HCT116 (cell line): ENCODE measurements around the gene TBRG4. TPM values are rescaled to one million over a fixed set of nuclear protein-coding genes. Genes with fewer than 3 reads are reported as not detected.

ENCODE experiments used
- ATAC-seq: fragments of 200-7000 bp; cut with Tn5 transposase; 2 replicates; pipeline ENCODE4 v1.9.1; 2020; ENCODE audit warnings: mild to moderate bottlenecking, moderate library complexity
- BruUV-seq: library from RNA; stranded (reverse); fragments of 400-500 nt; replicated peaks from 2 replicates; lab custom pipeline; 2021; lab: Mats Ljungman, UMichigan
- CTCF ChIA-PET: fragments of 300-600 bp; sonication (Branson Sonifier 250); formaldehyde crosslinking; loops from one replicate; lab custom pipeline; 2021; ENCODE audit warnings: antibody characterized with exemption; lab: Charles Lee
- POLR2A ChIA-PET: fragments of 300-600, 350-600 bp; sonication (Branson Sonifier 250); formaldehyde crosslinking; loops from one replicate; lab custom pipeline; 2021; ENCODE audit warnings: antibody characterized with exemption; lab: Charles Lee
- RAD21 ChIA-PET, 2 experiments: fragments of 300-600 bp; sonication (Branson Sonifier 250); formaldehyde crosslinking; loops; one replicate each; lab custom pipeline; 2023; ENCODE audit warnings: low total read pairs in 2 of 2; ENCODE audit not compliant: uncharacterized antibody in 2 of 2, unreplicated experiment in 2 of 2, low non-redundant PET in 1 of 2; lab: Charles Lee
- DNase-seq: peaks from one replicate; pipeline ENCODE4 v3.0.0-alpha.2; 2010; ENCODE audit warnings: low read depth, low spot score
- H2AFZ ChIP-seq: fragments of 200-600 bp; shearing (Covaris generic), sonication (generic); 2 replicates; pipeline ENCODE4 v1.6.1; 2017; ENCODE audit warnings: low read depth, mixed run types, mixed read lengths, antibody characterized with exemption, low read length; ENCODE audit not compliant: poor library complexity, severe bottlenecking
- H3K27ac ChIP-seq: 2 replicates; pipeline ENCODE4 v1.5.1; 2012; ENCODE audit warnings: low read depth, low read length
- H3K27me3 ChIP-seq: fragments of 200-600 bp; sonication (generic); 2 replicates; pipeline ENCODE4 v1.6.1; 2016; ENCODE audit warnings: mixed run types, low read length, mixed read lengths; ENCODE audit not compliant: insufficient read depth
- H3K36me3 ChIP-seq, 2 experiments: fragments of 200-500 bp in 1 of 2; fragments of 200-600 bp in 1 of 2; sonication (Bioruptor generic) in 1 of 2; sonication (generic) in 1 of 2; 2 replicates each; pipeline versions ENCODE4 v1.5.1 to v1.6.1; 2014 to 2016; ENCODE audit warnings: low read length in 2 of 2, inconsistent platforms in 1 of 2, mixed read lengths in 1 of 2, mixed run types in 1 of 2; ENCODE audit not compliant: insufficient read depth in 2 of 2, control insufficient read depth in 1 of 2
- H3K4me1 ChIP-seq, 2 experiments: fragments of 200-600 bp in 1 of 2; sonication (generic) in 1 of 2; 2 replicates each; pipeline versions ENCODE4 v1.5.1 to v1.6.1; 2012 to 2017; ENCODE audit warnings: low read length in 2 of 2, inconsistent platforms in 1 of 2, mild to moderate bottlenecking in 1 of 2, mixed read lengths in 1 of 2, mixed run types in 1 of 2, moderate library complexity in 1 of 2; ENCODE audit not compliant: insufficient read depth in 2 of 2, control insufficient read depth in 1 of 2
- H3K4me2 ChIP-seq: fragments of 200-600 bp; sonication (generic); 2 replicates; pipeline ENCODE4 v1.6.1; 2017; ENCODE audit warnings: mixed run types, low read length, mixed read lengths
- H3K4me3 ChIP-seq, 2 experiments: fragments of 200-600 bp in 1 of 2; sonication (generic) in 1 of 2; replicated peaks in 1 of 2; 2 replicates each; pipeline ENCODE4 v1.5.1; 2011 to 2016; ENCODE audit warnings: low read length in 2 of 2, control low read depth in 1 of 2, low read depth in 1 of 2, mild to moderate bottlenecking in 1 of 2, mixed read lengths in 1 of 2, mixed run types in 1 of 2
- H3K79me2 ChIP-seq: fragments of 200-600 bp; sonication (generic); 2 replicates; pipeline ENCODE4 v1.6.1; 2017; ENCODE audit warnings: mild to moderate bottlenecking, mixed run types, low read length, moderate library complexity, mixed read lengths; ENCODE audit not compliant: insufficient read depth
- H3K9ac ChIP-seq: fragments of 200-600 bp; sonication (generic); 2 replicates; pipeline ENCODE4 v1.6.1; 2016; ENCODE audit warnings: low read length, mixed read lengths
- H3K9me2 ChIP-seq: fragments of 200-600 bp; sonication (generic), shearing (Covaris generic); 2 replicates; pipeline ENCODE4 v1.6.1; 2017; ENCODE audit warnings: mixed run types, mild to moderate bottlenecking, moderate library complexity; ENCODE audit not compliant: insufficient read depth
- H3K9me3 ChIP-seq, 2 experiments: fragments of 200-500 bp in 1 of 2; fragments of 200-600 bp in 1 of 2; sonication (Bioruptor generic) in 1 of 2; sonication (generic) in 1 of 2; 2 replicates each; pipeline ENCODE4 v1.6.1; 2014 to 2017; ENCODE audit warnings: low read length in 2 of 2, mixed read lengths in 2 of 2, inconsistent platforms in 1 of 2, low read depth in 1 of 2, mild to moderate bottlenecking in 1 of 2, mixed run types in 1 of 2, moderate library complexity in 1 of 2; ENCODE audit not compliant: control insufficient read depth in 1 of 2, insufficient read depth in 1 of 2
- H4K20me1 ChIP-seq: fragments of 200-600 bp; sonication (generic), shearing (Covaris generic); 2 replicates; pipeline ENCODE4 v1.6.1; 2017; ENCODE audit warnings: mixed run types, mild to moderate bottlenecking, moderate library complexity; ENCODE audit not compliant: insufficient read depth
- CBX3 ChIP-seq: IDR thresholded peaks from 2 replicates; pipeline ENCODE4 v1.6.1; 2012; ENCODE audit warnings: low read depth
- CEBPB ChIP-seq: IDR thresholded peaks from 2 replicates; pipeline ENCODE4 v1.6.1; 2012; ENCODE audit warnings: low read depth
- EGR1 ChIP-seq: IDR thresholded peaks from 2 replicates; pipeline ENCODE4 v1.6.1; 2012; ENCODE audit warnings: low read depth
- ELF1 ChIP-seq: IDR thresholded peaks from 2 replicates; pipeline ENCODE4 v1.6.1; 2012; ENCODE audit warnings: low read depth, borderline replicate concordance
- EZH2phosphoT487 ChIP-seq: fragments of 200-600 bp; IDR thresholded peaks from 2 replicates; pipeline ENCODE4 v1.6.1; 2018; ENCODE audit warnings: antibody characterized with exemption, borderline replicate concordance
- FOSL1 ChIP-seq: IDR thresholded peaks from 2 replicates; pipeline ENCODE4 v1.6.1; 2012; ENCODE audit warnings: low read depth
- JUND ChIP-seq: IDR thresholded peaks from 2 replicates; pipeline ENCODE4 v1.6.1; 2012
- RAD21 ChIP-seq: IDR thresholded peaks from 2 replicates; pipeline ENCODE4 v1.6.1; 2012; ENCODE audit warnings: low read depth, mild to moderate bottlenecking
- SP1 ChIP-seq: IDR thresholded peaks from 2 replicates; pipeline ENCODE4 v1.6.1; 2012; ENCODE audit warnings: low read depth
- ZNF274 ChIP-seq: fragments of 200-500 bp; sonication (Bioruptor generic); IDR thresholded peaks from 2 replicates; pipeline ENCODE4 v1.6.1; 2014; ENCODE audit warnings: mild to moderate bottlenecking, low read depth, low read length, inconsistent platforms
- intact Hi-C: fragments of 100-400 bp; cut with micrococcal nuclease; formaldehyde crosslinking; loops from 2 replicates; pipeline ENCODE4 v1.10.0; 2022
- total RNA-seq: library from RNA; stranded (reverse); gene quantifications from one replicate; pipeline ENCODE4 v1.2.1, GENCODE V29; 2021; ENCODE audit not compliant: unreplicated experiment
- TF ChIP-seq, protein P1 (sequence below): IDR thresholded peaks from 2 replicates; pipeline ENCODE4 v1.6.1; 2011; ENCODE audit warnings: mild to moderate bottlenecking, low read length, moderate library complexity; ENCODE audit not compliant: insufficient replicate concordance; ENCODE audit errors: extremely low read depth
- TF ChIP-seq, protein P2 (sequence below): IDR thresholded peaks from 2 replicates; pipeline ENCODE4 v1.6.1; 2012
- TF ChIP-seq, protein P3 (sequence below): IDR thresholded peaks from 2 replicates; pipeline ENCODE4 v1.6.1; 2012; ENCODE audit warnings: low read depth

Gene TBRG4
- total RNA-seq, 1 experiment from 2014 or later: 136 TPM

DNA sequence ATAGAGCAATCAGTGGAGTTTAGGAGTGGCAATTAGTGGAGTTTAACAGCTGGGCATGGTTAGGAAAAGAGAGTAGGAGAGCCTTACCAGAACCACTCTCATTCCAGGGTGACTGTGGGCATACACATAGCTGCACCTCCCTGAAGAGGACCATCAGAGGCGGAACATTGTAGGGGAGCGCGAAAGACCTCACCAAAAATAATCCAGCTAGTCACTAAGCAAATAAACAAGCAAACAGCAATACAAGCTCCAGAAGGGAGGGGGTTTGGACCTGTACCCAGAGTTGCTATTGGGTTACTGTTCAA lies 18.6 kb downstream of the TBRG4 start:
- ChIA-PET POLR2A (interaction anchor here (1.5 kb wide), 1 partner anchor 18 kb away, joined by 3 read pairs; no protein-coding TSS in a partner anchor), CTCF (no interaction called here)
- H3K36me3 ChIP-seq: no peaks in the 10 kb centered on the region
- H3K9ac ChIP-seq: no peak overlapping the region
- H3K27me3 ChIP-seq: no peaks in the 10 kb centered on the region
- no peak overlapping the region for H3K4me3 ChIP-seq
- TF ChIP-seq ELF1: no peak
- no peak for TF ChIP-seq CEBPB
- TF ChIP-seq, protein P1, sequence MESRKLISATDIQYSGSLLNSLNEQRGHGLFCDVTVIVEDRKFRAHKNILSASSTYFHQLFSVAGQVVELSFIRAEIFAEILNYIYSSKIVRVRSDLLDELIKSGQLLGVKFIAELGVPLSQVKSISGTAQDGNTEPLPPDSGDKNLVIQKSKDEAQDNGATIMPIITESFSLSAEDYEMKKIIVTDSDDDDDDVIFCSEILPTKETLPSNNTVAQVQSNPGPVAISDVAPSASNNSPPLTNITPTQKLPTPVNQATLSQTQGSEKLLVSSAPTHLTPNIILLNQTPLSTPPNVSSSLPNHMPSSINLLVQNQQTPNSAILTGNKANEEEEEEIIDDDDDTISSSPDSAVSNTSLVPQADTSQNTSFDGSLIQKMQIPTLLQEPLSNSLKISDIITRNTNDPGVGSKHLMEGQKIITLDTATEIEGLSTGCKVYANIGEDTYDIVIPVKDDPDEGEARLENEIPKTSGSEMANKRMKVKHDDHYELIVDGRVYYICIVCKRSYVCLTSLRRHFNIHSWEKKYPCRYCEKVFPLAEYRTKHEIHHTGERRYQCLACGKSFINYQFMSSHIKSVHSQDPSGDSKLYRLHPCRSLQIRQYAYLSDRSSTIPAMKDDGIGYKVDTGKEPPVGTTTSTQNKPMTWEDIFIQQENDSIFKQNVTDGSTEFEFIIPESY: no peak
- TF ChIP-seq, protein P2, sequence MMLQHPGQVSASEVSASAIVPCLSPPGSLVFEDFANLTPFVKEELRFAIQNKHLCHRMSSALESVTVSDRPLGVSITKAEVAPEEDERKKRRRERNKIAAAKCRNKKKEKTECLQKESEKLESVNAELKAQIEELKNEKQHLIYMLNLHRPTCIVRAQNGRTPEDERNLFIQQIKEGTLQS: no peak
- TF ChIP-seq EGR1: no peak
- no peak for TF ChIP-seq JUND
- TF ChIP-seq ZNF274: no peak
- no peak for TF ChIP-seq FOSL1
- TF ChIP-seq RAD21: no peak
- TF ChIP-seq CBX3: no peak
- TF ChIP-seq SP1: no peak
- no peak for TF ChIP-seq EZH2phosphoT487
- TF ChIP-seq, protein P3, sequence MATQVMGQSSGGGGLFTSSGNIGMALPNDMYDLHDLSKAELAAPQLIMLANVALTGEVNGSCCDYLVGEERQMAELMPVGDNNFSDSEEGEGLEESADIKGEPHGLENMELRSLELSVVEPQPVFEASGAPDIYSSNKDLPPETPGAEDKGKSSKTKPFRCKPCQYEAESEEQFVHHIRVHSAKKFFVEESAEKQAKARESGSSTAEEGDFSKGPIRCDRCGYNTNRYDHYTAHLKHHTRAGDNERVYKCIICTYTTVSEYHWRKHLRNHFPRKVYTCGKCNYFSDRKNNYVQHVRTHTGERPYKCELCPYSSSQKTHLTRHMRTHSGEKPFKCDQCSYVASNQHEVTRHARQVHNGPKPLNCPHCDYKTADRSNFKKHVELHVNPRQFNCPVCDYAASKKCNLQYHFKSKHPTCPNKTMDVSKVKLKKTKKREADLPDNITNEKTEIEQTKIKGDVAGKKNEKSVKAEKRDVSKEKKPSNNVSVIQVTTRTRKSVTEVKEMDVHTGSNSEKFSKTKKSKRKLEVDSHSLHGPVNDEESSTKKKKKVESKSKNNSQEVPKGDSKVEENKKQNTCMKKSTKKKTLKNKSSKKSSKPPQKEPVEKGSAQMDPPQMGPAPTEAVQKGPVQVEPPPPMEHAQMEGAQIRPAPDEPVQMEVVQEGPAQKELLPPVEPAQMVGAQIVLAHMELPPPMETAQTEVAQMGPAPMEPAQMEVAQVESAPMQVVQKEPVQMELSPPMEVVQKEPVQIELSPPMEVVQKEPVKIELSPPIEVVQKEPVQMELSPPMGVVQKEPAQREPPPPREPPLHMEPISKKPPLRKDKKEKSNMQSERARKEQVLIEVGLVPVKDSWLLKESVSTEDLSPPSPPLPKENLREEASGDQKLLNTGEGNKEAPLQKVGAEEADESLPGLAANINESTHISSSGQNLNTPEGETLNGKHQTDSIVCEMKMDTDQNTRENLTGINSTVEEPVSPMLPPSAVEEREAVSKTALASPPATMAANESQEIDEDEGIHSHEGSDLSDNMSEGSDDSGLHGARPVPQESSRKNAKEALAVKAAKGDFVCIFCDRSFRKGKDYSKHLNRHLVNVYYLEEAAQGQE: no peak
- TF ChIP-seq, all 23 proteins: peak for 0
- no TSS peak for BruUV-seq
- Histone ChIP-seq H3K4me2 (peak overlapping the region; percentile 49), H3K9me3 (0 out of 4 replicates have a peak, but pooled peaks cover 0 to 3% of the 10 kb centered on the region in 2 experiments), H3K9me2 (no peaks in the 10 kb centered on the region), H3K79me2 (no peaks in the 10 kb centered on the region), H3K4me1 (peaks cover 8 to 14% of the 10 kb centered on the region in 2 experiments), H2AFZ (peak overlapping the region; percentile 19), H3K27ac (no peak overlapping the region), H4K20me1 (no peaks in the 10 kb centered on the region)
- intact Hi-C loops: no loop called here
- RAD21 ChIA-PET: no interaction called here
- ATAC-seq: peak; percentile 46
- DNase-seq: no peak
